Mammary epithelial cell (primary cell): ENCODE measurements around the gene TMCC1.

ENCODE experiments used
- CTCF ChIP-seq, 2 donors: IDR thresholded peaks in 1 of 2; conservative IDR thresholded peaks in 1 of 2; 2 replicates each; pipeline ENCODE4 v1.5.1; 2011 to 2012; ENCODE audit warnings: inconsistent platforms in 2 of 2, low read length in 2 of 2, mild to moderate bottlenecking in 2 of 2, control low read depth in 1 of 2, low read depth in 1 of 2; ENCODE audit not compliant: insufficient read depth in 1 of 2; ENCODE audit errors: extremely low read depth in 1 of 2
- EZH2 ChIP-seq: IDR thresholded peaks from 2 replicates; pipeline ENCODE4 v1.6.1; 2012; ENCODE audit warnings: low read length, inconsistent platforms, borderline replicate concordance

GRCh38 chr3:129769616-129770015 is 123.9 kb downstream of the TMCC1 start:
- TF ChIP-seq CTCF (conservative IDR thresholded peaks at IDR 0.05 in 1 of 2, IDR thresholded peaks at IDR 0.05 in 1 of 2; ENCODE audit: extremely low read depth in 1 of 2, insufficient read depth in 1 of 2, low read depth in 1 of 2, low read length in 2 of 2) (no peak), EZH2 (no peak)
